Brain microvascular endothelial cell (primary cell): ENCODE results near the gene EIF3K.

Experiments used
- DNase-seq: peaks from one replicate; pipeline ENCODE4 v3.0.0-alpha.2; 2020
- H3K27ac ChIP-seq: fragments of 250-450 bp; sonication (Bioruptor Pico); 2 replicates; pipeline ENCODE4 v1.5.1; 2020; ENCODE audit warnings: mild to moderate bottlenecking, moderate library complexity
- H3K27me3 ChIP-seq: fragments of 250-450 bp; sonication (Bioruptor Pico); replicated peaks from 2 replicates; pipeline ENCODE4 v1.5.1; 2020; ENCODE audit warnings: mild to moderate bottlenecking
- H3K36me3 ChIP-seq: fragments of 250-450 bp; sonication (Bioruptor Pico); replicated peaks from 2 replicates; pipeline ENCODE4 v1.5.1; 2020; ENCODE audit warnings: mild to moderate bottlenecking
- H3K4me3 ChIP-seq: 2 replicates; pipeline ENCODE4 v1.5.1; 2011; ENCODE audit warnings: low read depth, mild to moderate bottlenecking, control low read depth, low read length, moderate library complexity
- CTCF ChIP-seq: IDR thresholded peaks from 2 replicates; pipeline ENCODE4 v1.5.1; 2011; ENCODE audit warnings: low read depth, mild to moderate bottlenecking, moderate library complexity, low read length, control low read depth, inconsistent platforms; ENCODE audit errors: missing control alignments
- in situ Hi-C: cut with HindIII; loops from 2 replicates; pipeline ENCODE4 v1.10.0; 2017; ENCODE audit warnings: low sequenced_read_pairs, low pct_ligation_motif_present

EIF3K gene

GRCh38 chr19:38669552-38669951, 50.6 kb downstream of the EIF3K start:
- TF ChIP-seq CTCF: no peak
- no peak for DNase-seq
- no peak overlapping the region for H3K4me3 ChIP-seq

GRCh38 chr19:38670921-38671398, 52.0 kb downstream of the EIF3K start:
- Histone ChIP-seq H3K36me3 (no peaks in the 10 kb centered on the region), H3K4me3 (no peak overlapping the region), H3K27ac (no peak overlapping the region), H3K27me3 (no peaks in the 10 kb centered on the region)
- in situ Hi-C loops: no loop called here
- DNase-seq: no peak
- no peak for TF ChIP-seq CTCF

More at GRCh38 chr19:38669552-38669951, 50.6 kb downstream of the EIF3K start:
- no peaks in the 10 kb centered on the region for H3K27me3 ChIP-seq
- no peak overlapping the region for H3K27ac ChIP-seq
- in situ Hi-C loops: no loop called here
- H3K36me3 ChIP-seq: no peaks in the 10 kb centered on the region

- in situ Hi-C loops: no loop called here
- no peak for DNase-seq
- no peak overlapping the region for H3K27ac ChIP-seq
- H3K36me3 ChIP-seq: no peaks in the 10 kb centered on the region
- no peak overlapping the region for H3K4me3 ChIP-seq
- H3K27me3 ChIP-seq: no peaks in the 10 kb centered on the region
- TF ChIP-seq CTCF: no peak
Observed at GRCh38 chr19:38671654-38672053, 52.7 kb downstream of the EIF3K start.

GRCh38 chr19:38673030-38673429, 54.0 kb downstream of the EIF3K start:
- Histone ChIP-seq H3K36me3 (peaks cover 9% of the 10 kb centered on the region), H3K27ac (no peak overlapping the region), H3K27me3 (no peaks in the 10 kb centered on the region), H3K4me3 (no peak overlapping the region)
- no peak for DNase-seq
- no peak for TF ChIP-seq CTCF
- in situ Hi-C loops: no loop called here

GRCh38 chr19:38674388-38675171, 55.6 kb downstream of the EIF3K start:
- TF ChIP-seq CTCF: no peak
- peaks cover 16% of the 10 kb centered on the region for H3K36me3 ChIP-seq
- H3K27ac ChIP-seq: peak overlapping the region; percentile 66
- in situ Hi-C loops: no loop called here
- no peak overlapping the region for H3K4me3 ChIP-seq
- no peak for DNase-seq
- no peaks in the 10 kb centered on the region for H3K27me3 ChIP-seq
